NCI-H2171 (cell line): Measurements from ENCODE around the gene PABPN1L.

ENCODE experiments used
- DNase-seq: peaks from one replicate; lab custom pipeline; 2025; lab: John Stamatoyannopoulos, UW

The PABPN1L gene, protein sequence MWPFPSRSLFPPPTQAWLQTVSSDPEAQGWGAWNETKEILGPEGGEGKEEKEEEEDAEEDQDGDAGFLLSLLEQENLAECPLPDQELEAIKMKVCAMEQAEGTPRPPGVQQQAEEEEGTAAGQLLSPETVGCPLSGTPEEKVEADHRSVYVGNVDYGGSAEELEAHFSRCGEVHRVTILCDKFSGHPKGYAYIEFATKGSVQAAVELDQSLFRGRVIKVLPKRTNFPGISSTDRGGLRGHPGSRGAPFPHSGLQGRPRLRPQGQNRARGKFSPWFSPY

DNA sequence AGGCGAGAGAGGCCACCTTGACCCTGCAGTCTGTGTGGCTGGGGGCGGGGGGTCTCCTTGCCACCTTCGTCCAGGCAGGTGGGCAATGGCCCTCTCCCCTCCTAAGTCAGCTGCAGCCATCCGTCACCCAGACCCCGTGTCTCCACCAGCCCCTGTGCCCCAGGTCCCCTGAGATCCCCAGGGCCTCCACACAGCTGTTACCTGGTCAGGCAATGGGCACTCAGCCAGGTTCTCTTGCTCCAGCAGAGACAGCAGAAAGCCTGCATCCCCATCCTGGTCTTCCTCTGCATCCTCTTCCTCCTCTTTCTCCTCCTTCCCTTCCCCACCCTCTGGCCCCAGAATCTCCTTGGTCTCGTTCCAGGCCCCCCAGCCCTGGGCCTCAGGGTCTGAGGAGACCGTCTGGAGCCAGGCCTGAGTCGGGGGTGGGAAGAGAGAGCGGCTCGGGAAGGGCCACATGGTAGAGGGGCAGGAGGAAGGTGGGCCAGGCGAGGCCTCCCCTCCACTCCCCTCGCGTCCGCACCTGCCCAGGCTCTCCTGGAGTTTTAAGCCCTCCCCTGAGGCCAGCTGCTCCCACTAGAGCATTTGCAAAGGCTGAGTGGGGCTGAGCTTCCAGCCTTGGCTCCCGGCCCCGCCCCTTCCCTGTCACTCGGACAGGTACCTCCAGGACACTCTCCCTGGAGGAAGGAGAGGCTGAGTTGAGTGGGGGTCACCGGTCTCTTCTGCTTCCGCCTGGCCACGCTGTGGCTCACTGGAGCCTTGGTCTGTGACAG lies at the start of gene PABPN1L:
PABPN1L (minus strand) TSS at position 510 of the 770 bp plus-strand sequence; CDS start at position 456, 54 bp downstream.
- DNase-seq: peak; percentile 54

DNA sequence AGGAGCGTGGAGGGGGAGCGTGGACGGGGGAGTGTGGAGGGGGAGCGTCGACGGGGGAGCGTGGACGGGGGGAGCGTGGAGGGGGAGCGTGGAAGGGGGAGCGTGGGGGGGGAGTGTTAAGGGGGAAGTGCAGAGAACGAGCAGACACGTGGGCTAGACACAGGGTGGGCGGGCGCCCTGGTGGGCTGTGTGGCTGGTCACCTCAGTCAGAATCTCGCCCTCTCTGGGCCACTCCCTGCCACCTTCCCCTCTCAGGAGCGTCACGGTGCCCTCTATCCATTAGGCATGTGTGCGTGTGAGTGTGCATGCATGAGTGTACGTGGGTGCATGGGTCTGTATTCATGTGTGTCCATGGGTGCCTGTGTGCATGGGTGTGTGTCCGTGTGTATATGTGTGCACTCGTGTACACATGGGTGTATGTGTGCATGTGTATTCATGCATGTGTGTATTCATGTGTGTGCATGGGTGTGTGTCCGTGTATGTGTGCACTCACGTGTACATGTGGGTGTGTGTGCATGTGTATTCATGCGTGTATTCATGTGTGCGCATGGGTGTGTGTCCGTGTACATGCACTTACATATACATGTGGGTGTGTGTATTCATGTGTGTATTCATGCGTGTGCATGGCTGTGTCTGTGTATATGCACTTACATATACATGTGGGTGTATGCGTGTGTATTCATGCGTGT lies 49.3 kb upstream of the PABPN1L start:
- DNase-seq: no peak

DNA sequence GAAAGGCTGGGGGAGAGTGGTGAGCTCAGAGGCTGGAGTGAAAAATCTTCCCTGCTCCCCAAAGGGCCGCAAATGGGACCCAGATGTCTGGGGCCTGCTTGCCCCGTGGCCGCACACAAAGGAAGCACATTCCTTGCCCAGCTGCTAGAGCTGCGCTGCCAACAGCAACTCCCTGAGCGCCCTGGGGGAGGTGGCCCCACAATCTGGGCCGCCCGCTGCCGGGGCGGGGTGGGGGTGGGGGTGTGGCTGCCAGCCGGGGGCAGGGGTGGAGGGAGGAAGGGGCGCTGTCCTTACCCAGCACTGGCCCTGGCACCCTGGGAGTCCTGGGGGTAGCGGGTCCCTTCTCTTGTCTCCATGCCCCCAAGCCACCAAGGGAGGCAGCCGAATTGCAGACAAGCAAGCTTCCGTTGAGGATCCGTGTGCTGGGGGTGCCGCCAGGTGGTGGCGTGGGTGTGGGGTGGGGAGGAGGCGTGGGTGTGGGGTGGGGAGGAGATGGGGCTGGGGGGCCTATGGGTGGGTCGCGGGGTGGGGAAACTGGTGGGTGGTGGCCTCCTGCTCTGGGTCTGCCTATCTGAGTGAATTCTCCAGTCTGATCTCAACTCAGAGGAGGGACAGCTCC lies 48.4 kb upstream of the PABPN1L start:
- no peak for DNase-seq

DNA sequence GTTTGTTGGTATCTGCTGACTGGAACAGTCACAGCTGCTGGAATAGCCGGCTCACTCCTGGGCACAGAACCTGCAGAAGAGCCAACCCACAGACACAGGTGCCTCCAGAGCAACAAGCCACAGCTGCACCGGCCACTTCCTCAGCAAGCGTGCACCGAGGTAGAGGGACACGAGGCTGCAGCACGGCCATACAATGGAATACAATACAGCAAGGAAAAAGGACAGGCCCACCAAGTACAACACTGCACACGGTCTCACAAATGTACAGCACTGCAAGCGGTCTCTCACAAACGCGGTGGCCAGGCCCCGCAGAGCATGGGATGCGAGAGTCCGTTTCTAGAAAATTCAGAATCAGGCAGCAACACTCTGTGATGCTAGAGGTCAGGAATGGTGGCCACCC lies 47.4 kb upstream of the PABPN1L start:
- DNase-seq: no peak

DNA sequence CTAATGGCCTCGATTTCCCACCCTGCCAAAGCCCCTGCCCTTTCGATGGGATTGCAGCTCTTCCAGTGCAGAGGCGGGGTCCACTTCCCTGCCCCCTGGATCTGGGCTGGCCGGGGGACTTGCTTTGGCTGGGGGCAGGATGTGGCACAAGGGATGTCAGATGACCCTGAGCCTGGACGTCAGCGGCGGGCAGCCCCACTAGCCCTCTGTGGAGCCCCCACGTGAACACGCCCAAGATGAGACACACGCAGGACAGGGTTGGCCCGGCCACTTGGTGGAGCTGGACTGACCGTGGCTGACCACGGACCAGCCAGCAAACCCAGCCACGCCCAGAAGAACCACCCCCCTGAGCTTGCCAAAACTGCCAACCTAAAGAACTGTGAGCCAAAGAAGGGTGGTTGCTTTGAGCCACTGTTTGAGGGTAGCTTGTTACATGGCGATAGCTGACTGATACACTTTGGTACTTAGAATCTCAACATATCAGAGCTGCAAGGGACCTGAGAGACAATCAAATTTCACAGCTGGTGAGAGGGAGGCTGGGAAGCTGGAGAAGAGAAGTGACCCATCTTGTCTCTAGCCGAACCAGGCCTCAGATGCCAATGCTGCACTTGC lies 46.6 kb upstream of the PABPN1L start:
- no peak for DNase-seq

DNA sequence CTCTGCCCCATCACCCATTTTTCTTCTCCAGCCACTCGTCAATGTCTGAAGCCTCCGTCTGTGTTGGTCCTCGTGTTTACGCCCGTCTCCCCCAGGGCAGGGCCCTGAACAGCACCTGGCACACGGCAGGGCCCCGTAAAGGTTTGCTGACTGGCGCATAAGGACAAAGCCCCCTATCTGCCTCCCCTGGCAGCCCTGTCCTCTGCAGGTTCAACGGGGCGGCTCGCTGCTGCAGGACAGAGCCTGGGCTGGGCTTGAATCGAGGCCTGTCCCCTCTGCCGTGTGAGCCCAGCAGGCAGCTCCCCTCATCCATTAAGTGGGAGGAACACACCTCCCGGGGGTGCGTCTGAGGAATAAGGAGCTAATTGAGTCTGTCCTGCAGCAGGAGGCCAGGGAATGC lies 46.1 kb upstream of the PABPN1L start:
- no peak for DNase-seq

DNA sequence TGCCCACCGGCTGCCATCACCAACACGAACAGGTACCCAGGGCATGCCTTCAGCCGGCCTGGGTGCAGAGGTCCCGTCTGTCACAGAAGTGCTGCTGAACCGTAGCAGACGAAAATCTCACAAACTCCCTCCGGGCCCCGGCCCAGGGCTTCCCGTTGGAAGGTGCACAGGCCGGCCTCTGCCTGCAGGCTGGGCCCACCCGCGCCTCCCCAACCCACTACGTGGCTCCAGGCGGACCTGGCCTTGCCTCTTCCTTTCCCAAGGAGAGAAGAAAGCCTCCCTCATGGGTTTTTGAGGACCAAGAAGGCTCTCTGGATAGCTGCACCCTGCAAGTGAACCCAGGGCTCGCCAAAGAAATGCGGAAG lies 45.5 kb upstream of the PABPN1L start:
- no peak for DNase-seq

DNA sequence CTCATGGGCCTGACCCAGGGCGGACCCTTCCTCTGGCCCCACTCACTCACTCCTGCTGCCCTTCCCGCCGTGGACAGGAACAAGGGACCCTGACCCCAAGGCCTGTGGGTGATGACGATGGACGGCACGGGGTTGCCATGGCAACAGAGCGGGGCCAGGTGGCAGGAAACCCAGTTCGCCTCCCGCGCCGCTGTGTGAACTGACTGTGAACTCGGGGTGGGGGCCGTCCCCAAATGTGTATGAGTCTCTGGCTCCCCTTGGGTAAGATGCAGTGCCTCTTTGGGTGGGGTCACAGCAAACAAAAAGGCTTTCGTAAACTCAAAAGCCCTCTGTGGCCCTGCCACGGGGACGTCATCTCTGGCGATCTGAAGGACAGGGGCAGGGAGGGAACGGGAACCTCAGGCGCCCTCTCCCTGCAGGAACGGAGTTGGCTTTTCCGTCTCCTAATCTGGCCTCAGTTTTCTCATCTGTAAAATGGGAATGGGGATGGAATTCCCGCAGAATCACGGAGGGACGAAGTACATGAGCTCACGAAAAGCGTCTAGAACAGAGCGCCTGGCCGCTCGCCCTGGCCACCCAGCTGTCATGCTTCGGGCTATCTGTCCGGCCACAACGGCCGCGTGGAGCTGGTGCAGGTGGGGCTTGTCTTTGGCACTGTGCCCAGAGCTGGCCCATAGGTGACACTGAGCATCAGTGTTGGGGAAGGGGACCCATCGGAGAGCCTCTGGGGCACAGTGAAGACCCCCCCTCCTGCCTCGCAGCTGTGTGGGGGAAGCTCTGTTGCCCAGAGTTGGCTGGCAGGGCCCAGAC lies 44.9 kb upstream of the PABPN1L start:
- no peak for DNase-seq

DNA sequence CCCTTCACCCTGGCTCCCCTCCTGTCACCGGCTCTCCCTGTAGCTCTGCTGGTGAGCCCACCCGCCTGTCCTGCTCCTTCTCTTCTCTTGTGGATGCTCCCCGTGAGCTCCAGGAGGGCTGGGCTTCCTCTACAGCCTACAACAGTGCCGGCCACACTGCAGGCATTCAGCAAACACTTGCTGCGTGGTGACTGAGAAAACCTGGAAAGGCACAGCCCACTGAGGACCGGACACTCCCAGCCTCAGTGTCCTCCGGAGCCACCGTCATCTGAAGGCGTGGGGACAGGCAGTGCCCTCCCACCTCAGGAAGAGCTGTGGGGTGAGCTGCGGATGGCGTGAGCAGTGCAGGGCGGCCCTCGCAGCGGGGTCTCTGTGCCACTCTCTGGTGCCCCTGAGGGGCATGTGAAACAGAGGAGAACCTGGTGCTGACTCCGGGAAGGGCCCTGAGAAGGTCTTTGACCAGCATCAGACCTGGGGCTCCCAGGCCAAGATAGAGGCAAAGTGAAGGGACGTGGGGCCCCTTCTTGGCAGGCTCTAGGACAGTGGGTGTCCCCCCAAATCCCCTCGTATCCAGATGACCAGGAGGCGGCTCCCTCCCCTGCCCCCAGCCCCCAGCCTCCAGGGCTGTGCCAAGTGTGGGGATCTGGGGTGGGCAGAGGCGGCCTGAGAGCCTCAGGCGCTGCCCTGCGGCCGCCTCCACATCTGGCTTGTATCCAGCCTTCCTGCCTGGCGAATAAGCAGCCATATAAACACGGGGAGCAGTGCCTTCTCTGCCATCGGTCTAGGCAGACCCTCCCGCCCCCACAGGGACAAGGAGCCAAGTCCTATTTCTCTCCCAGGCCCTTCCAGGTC lies 44.0 kb upstream of the PABPN1L start:
- no peak for DNase-seq

DNA sequence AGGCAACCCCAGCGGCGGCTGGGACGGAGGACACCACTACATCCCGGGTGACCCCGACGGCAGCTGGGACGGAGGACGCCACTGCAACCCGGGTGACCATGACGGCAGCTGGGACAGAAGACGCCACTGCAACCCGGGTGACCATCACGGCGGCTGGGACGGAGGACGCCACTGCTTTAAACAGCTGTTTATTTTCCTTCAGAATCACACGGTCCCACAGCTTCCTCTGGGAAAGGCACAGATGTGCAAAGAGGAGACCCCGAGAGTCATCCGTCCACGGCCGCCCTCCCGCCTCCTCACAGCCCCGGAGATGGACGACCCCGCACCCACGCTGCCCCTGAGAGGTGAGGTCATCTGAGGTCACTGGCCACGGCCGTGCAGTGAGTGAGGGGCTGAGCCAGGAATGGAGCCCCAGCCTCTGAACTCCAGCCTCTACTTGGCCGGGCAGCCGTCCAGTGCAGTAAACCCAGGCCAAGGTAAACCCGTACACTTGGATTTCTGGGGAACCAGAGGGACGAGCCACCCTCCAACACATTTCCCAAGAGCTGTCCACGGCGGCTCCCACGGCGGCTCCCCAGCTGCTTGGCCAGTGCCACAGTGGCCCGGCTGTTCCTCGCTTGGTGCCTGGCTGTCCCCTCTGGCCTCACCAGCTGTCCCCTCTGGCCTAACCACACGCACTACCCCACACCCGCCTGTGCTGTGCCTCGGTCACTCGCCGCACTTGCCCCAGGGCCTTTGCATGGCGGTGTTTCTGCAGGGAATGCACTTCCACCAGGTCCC lies 43.2 kb upstream of the PABPN1L start:
- DNase-seq: no peak

DNA sequence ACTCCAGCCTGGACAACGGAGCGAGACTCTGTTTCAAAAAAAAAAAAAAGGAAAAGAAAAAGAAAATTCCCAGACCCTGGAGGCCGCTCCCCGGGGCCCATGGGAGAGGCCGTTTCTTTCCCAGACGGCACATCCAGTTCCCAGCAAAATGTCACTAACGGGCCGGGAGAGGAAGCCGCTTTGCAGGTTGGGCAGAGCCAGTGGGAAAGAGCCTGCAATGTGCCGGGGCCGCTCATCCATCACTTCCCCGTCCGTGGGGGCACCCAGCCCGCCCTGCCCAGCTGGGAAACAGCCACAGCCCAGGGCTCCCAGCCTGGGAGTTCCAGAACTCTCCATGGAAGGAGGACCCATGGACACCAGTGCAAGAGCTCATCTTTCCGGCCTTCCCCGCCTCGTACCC lies 41.8 kb upstream of the PABPN1L start:
- no peak for DNase-seq

DNA sequence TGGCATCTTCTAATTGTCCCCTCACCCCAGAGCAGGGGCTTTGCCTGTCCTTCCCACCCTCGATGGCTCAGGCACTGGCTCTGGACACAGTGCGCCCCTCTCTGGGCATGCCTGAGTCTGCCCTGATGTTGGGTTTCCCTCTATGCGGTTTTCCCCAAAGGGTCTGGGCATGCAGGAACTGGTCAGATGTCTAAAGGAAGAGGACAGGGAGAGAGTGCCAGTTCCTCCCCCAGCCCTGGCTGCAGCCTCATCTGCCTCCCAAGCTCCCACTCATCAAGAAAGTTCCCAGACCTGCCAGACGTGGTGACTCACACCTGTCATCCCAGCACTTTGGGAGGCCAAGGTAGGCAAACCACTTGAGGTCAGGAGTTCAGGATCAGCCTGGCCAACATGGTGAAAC lies 41.3 kb upstream of the PABPN1L start:
- no peak for DNase-seq

DNA sequence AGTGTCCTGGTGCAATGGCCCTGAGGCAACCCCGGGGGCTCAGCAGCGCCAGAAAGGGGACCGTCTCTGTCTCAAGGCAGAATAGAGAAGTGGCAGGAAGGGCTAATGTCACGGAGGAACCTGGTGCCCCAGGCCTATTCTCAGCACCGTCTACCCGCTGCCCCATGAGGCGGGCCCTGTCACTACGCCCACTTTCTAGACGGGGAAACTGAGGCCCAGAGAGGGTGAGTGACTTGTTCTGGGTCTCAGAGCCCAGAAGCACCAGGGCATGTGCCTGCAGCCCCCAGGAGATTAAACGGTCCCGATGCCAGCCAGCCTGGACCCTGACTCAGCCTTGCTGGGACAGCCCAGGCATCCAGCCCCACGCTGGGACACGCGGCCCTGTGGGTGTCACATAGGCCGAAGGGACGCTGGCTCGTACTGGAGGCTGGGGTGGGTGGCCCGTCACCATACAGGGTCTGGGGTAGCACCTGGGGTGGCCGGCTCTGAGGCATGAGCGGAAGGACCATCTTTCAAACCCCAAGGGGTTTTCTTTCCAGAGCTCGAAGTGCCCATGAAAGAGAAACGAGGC lies 40.2 kb upstream of the PABPN1L start:
- no peak for DNase-seq

DNA sequence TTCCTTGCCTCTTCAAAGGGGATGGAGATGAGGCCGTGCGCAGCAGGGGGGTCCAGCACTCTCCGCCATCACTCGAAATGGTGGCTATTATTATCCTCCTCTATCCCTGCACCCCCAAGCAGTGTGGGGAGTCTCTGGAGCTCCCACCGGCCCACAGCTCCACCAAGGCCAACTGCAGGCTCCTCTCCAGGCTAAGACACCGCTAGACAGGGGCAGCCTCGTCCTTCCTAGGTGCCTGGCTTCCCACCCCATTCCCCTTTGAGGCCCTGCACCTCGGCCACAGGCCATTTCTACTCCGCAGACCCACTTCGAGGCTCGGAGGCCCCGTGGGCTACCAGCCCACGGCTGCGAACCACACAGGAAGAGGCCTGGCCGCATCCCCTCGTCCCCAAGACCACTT lies 39.6 kb upstream of the PABPN1L start:
- DNase-seq: no peak

DNA sequence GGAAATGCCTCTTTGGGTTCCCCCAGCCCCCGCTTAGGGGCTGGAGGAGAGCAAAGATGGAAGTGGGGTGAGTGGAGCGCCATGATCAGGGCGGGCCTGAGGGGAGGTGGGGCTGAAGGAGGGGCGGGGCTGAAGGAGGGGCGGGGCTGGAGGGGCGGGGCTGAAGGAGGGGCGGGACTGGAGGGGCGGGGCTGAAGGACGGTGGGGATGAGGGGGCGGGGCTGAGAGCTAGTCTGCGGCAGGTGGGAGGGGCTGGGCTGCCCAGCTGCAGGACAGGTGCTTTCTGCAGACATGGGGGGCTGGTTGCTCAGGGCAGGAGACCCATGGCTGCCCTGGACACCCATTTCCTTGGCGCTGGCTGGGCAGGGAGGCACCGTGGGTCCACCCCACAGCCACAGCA lies 39.1 kb upstream of the PABPN1L start:
- no peak for DNase-seq

DNA sequence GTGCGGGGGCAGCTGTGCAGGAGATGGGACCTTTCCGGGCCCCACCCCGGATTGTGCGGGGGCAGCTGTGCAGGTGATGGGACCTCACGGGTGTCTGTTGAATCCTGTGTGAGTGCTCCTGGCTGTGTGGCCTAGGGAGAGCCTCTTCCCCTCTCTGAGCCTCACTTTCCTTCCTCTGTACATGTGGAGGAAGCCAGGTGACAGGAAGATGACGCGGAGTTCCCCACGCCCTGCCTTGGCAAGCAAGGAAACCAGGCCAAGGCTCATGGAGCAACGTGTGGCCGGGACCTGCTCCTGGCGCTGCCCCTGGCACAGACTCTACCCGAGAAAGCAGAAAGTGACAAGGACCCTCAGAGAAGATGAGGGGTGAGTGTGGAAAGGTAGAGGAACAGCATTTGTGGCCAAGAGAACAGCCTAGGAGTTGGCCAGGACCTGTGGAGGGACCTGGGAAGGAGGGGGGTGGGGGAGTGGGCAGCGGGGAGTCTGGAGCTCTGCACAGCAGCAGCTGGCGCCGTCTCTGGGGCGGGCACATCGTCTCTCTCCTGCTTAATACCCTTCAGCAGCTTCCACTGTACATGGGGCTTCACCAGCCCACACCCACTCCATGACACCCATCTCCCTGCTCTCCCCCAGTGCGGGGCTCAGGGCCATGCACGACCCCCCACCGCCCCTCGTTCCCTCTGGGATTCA lies 38.4 kb upstream of the PABPN1L start:
- DNase-seq: no peak

DNA sequence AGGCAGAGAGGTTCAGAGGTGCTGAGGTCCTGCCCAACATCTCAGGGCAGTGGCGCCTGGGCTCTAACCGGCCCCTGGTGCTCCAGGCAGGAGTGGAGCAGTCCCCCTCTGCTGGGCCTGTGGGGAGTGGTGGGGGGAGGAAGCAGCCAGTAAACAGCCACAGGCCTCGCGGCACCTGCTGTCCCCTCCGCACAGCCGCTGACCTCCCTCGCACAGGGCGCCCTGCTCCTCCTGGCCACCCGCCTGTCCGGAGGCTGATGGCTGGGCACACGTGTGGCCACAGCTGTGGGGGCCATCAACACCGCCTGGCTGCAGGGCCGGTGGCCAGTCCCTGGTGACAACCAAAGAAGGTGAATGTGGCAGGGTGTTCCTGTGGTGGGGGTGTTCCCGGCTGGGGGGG lies 36.8 kb upstream of the PABPN1L start:
- no peak for DNase-seq

DNA sequence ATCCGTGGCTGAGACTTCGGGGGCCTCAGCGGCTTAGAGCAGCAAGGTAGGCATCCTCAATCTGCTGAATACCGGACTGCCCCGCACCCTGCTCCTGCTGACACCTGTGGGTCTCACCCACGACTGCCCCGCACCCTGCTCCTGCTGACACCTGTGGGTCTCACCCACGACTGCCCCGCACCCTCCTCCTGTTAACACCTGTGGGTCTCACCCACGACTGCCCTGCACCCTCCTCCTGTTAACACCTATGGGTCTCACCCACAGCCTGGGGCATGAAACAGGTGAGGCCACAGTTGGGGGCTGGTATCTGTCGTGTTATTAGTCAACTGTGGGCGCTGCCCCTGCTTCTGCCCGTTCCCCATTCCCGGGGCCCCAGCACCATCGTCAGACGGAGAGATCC lies 36.3 kb upstream of the PABPN1L start:
- DNase-seq: no peak
